MM.1S (cell line): ENCODE data around the gene LUC7L.

ENCODE experiments used
- EZH2 ChIP-seq: fragments of 300-600 bp; sonication (generic); optimal IDR thresholded peaks from 2 replicates; pipeline ENCODE3; 2017; ENCODE audit warnings: low read depth, mild to moderate bottlenecking, antibody characterized with exemption, low read length, mixed read lengths
- EZH2phosphoT487 ChIP-seq: fragments of 300-600 bp; sonication (generic); IDR thresholded peaks from 2 replicates; pipeline ENCODE4 v1.6.1; 2018; ENCODE audit warnings: antibody characterized with exemption, low read length
- TF ChIP-seq, protein P1 (sequence below): fragments of 300-600 bp; sonication (generic); IDR thresholded peaks from 2 replicates; pipeline ENCODE4 v1.5.1; 2016; ENCODE audit warnings: antibody characterized with exemption, low read length, mixed read lengths

DNA sequence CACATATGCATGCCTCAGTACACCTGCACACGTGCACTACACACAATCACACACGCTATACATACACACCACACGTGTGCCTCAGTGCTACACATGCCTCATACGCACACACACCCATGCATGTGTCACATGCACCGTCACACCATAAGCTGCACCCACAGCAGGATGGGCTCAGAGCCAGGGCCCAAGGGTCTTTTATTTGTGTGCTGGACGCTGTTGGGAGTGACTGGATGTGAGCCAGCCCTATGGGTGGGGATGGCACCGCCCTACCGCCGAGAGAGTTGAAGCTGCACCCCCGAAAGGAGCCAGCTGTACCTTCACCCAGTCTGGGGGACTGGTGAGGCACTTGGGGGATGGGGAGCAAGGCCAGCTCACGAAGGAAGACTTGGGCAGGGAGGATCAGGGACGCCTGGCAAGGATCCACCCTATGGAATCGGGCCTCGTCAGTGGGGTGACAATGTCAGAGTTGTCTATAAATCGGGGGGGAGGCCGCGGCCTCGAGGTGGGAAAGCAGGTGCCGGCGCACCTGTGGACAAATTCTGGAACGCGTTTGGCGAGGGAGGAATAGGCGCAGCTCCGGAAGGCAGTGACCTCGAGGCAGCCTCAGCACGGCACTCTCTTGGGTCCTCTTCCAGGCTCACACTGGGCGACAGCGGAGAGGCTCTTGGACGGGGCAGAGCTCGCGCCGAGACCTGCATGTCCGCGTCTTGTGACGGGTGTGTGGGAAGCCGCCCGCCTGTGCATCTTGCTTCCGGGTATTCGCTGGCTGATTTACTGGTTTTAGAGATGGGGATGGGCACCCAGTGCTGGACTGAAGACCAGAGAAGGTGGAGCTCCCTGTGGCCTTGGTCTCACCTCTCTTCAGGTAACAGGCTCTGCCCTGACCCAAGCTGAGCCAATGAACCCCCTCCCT is 39.1 kb upstream of the LUC7L start:
- TF ChIP-seq, protein P1, sequence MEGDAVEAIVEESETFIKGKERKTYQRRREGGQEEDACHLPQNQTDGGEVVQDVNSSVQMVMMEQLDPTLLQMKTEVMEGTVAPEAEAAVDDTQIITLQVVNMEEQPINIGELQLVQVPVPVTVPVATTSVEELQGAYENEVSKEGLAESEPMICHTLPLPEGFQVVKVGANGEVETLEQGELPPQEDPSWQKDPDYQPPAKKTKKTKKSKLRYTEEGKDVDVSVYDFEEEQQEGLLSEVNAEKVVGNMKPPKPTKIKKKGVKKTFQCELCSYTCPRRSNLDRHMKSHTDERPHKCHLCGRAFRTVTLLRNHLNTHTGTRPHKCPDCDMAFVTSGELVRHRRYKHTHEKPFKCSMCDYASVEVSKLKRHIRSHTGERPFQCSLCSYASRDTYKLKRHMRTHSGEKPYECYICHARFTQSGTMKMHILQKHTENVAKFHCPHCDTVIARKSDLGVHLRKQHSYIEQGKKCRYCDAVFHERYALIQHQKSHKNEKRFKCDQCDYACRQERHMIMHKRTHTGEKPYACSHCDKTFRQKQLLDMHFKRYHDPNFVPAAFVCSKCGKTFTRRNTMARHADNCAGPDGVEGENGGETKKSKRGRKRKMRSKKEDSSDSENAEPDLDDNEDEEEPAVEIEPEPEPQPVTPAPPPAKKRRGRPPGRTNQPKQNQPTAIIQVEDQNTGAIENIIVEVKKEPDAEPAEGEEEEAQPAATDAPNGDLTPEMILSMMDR = no peak
- TF ChIP-seq EZH2 (no peak), EZH2phosphoT487 (no peak)
